MM.1S (cell line): ENCODE measurements around the gene OSBPL5.

Experiments
- EZH2 ChIP-seq: fragments of 300-600 bp; sonication (generic); optimal IDR thresholded peaks from 2 replicates; pipeline ENCODE3; 2017; ENCODE audit warnings: low read depth, mild to moderate bottlenecking, antibody characterized with exemption, low read length, mixed read lengths
- TF ChIP-seq, protein P1 (sequence below): fragments of 300-600 bp; sonication (generic); IDR thresholded peaks from 2 replicates; pipeline ENCODE4 v1.5.1; 2016; ENCODE audit warnings: antibody characterized with exemption, low read length, mixed read lengths

DNA sequence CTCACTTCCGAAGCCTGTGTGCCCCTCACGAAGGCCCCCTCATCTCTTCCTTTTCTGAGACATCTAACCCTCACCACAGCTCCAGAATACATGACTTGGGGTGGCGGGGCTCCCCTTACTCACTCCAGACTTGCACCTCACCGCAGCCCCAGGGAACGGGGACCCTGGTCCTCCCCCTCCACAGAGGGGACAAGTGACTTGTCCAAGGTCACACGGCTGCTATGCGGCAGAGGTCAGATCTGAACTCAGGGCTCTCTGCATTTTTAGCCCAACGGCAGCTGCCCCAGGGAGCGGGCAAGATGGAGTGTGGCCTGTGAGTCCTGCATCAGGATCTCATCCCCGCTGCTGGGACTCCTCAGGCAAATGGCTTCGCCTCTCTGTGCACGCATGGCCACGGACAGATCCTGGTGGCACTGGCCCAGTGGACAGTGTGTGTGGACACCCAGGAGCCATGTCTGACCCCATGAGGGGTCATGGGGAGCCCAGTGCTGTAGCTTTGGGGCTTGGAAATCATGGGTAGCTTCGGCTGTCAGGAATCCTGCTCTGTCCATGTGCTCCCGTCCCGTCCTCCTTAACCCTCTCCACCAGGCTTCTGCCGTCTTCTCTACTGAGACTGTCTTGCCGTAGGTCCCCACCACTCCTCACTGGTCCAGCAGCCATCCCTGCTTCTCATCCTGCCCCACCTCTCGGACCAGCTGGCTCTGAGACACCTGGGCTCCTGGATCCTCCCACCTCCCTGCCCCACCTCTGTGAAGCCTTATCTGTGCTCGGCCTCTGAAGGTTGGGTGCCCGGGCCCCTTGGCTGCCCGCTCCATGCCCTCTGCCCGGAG, 59.9 kb downstream of the OSBPL5 start:
- TF ChIP-seq, protein P1, sequence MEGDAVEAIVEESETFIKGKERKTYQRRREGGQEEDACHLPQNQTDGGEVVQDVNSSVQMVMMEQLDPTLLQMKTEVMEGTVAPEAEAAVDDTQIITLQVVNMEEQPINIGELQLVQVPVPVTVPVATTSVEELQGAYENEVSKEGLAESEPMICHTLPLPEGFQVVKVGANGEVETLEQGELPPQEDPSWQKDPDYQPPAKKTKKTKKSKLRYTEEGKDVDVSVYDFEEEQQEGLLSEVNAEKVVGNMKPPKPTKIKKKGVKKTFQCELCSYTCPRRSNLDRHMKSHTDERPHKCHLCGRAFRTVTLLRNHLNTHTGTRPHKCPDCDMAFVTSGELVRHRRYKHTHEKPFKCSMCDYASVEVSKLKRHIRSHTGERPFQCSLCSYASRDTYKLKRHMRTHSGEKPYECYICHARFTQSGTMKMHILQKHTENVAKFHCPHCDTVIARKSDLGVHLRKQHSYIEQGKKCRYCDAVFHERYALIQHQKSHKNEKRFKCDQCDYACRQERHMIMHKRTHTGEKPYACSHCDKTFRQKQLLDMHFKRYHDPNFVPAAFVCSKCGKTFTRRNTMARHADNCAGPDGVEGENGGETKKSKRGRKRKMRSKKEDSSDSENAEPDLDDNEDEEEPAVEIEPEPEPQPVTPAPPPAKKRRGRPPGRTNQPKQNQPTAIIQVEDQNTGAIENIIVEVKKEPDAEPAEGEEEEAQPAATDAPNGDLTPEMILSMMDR: no peak
- no peak for TF ChIP-seq EZH2
